Left renal pelvis (tissue), 4 donors: ENCODE results near the gene FAM221A. TPM values are rescaled to one million over a fixed set of nuclear protein-coding genes. Genes with fewer than 3 reads are reported as not detected.
"Not testable (repeated sequence)": the region's sequence is repeated elsewhere in the genome, so short reads cannot be mapped to it uniquely, and the experiment has no call there.

ENCODE experiments used
- DNase-seq, 4 donors: peaks; one replicate each; pipeline ENCODE4 v3.0.0-alpha.2; 2013; ENCODE audit warnings: low read depth in 4 of 4, low spot score in 3 of 4
- polyA plus RNA-seq, 4 donors: library from polyadenylated mRNA; unstranded; fragments of 120-200 nt; gene quantifications; one replicate each; pipeline ENCODE4 v1.2.1, GENCODE V29; 2013; ENCODE audit not compliant: insufficient read length in 4 of 4

The FAM221A gene
- 10 to 100 TPM in 3 of 4 donors, 1 to 10 TPM in 1; 3.8 to 26.3 (median 16.2) TPM for polyA plus RNA-seq

- peak; percentile 55 to 67 (median 63) for DNase-seq
These were observed at the start of gene FAM221A for GRCh38 chr7:23679898-23680413. Gene FAM221A, plus strand, starts transcription at chr7:23680199. Its CDS starts 20 bp downstream, at chr7:23680219.

GRCh38 chr7:23633417-23633816, 46.6 kb upstream of the FAM221A start:
- DNase-seq: no peak

- DNase-seq: no peak
These were observed 34.2 kb upstream of the FAM221A start for GRCh38 chr7:23645822-23646221.

GRCh38 chr7:23653942-23654341, 26.1 kb upstream of the FAM221A start:
- no peak for DNase-seq

- DNase-seq: no peak
These were observed 25.5 kb upstream of the FAM221A start for GRCh38 chr7:23654508-23654907.

- DNase-seq: no peak
These were observed 24.6 kb upstream of the FAM221A start for GRCh38 chr7:23655433-23655832.

GRCh38 chr7:23658831-23659427, 21.1 kb upstream of the FAM221A start:
- no peak for DNase-seq

GRCh38 chr7:23661385-23661784, 18.6 kb upstream of the FAM221A start:
- DNase-seq: no peak

GRCh38 chr7:23662124-23662983, 17.6 kb upstream of the FAM221A start:
- no peak for DNase-seq

- no peak for DNase-seq
These were observed 17.1 kb upstream of the FAM221A start for GRCh38 chr7:23662984-23663313.

GRCh38 chr7:23664122-23664521, 15.9 kb upstream of the FAM221A start:
- no peak for DNase-seq

- no peak for DNase-seq
These were observed 8.0 kb upstream of the FAM221A start for GRCh38 chr7:23672033-23672432.

GRCh38 chr7:23680414-23681405, 711 bp downstream of the FAM221A start:
- DNase-seq: peak; percentile 51 to 75 (median 61)

GRCh38 chr7:23684041-23684440, 4.0 kb downstream of the FAM221A start:
- not testable (repeated sequence) for DNase-seq

GRCh38 chr7:23685731-23686130, 5.7 kb downstream of the FAM221A start:
- DNase-seq: no peak

- DNase-seq: no peak
These were observed 7.0 kb downstream of the FAM221A start for GRCh38 chr7:23687011-23687410.

GRCh38 chr7:23689165-23689564, 9.2 kb downstream of the FAM221A start:
- no peak for DNase-seq

GRCh38 chr7:23691320-23691719, 11.3 kb downstream of the FAM221A start:
- DNase-seq: no peak

GRCh38 chr7:23693224-23693623, 13.2 kb downstream of the FAM221A start:
- no peak for DNase-seq

GRCh38 chr7:23696916-23697441, 17.0 kb downstream of the FAM221A start:
- DNase-seq: no peak
